Measurements from ENCODE around the gene ECE1.

Gene ECE1

GRCh38 chr1:21255943-21256320, 34.3 kb downstream of the ECE1 start:
- TF ChIP-seq ARNT (IDR thresholded peaks at IDR 0.05) (no peak), ELF4 (IDR thresholded peaks at IDR 0.05) (no peak), FOXK2 (IDR thresholded peaks at IDR 0.05) (no peak), CTBP1 (IDR thresholded peaks at IDR 0.05; ENCODE audit: borderline replicate concordance) (no peak), BHLHE40 (IDR thresholded peaks at IDR 0.05; ENCODE audit: borderline replicate concordance) (no peak), ZNF384 (IDR thresholded peaks at IDR 0.05) (no peak), SP1 (IDR thresholded peaks at IDR 0.05) (no peak), FOXA1 (IDR thresholded peaks at IDR 0.05) (no peak), LEF1 (IDR thresholded peaks at IDR 0.05; ENCODE audit: borderline replicate concordance) (no peak), SUZ12 (IDR thresholded peaks at IDR 0.05) (no peak), NFRKB (IDR thresholded peaks at IDR 0.05) (no peak), HDGF (IDR thresholded peaks at IDR 0.05; ENCODE audit: borderline replicate concordance) (no peak)
- CTCF ChIA-PET = interaction anchor here (0.6 to 9.0 kb wide), 10 partner anchors 11 to 792 kb away, joined by 3 to 74 read pairs (median 4); no protein-coding TSS in a partner anchor
- DNase-seq (ENCODE audit: extremely low spot score) = no peak
- POLR2A ChIA-PET = no interaction called here

- TF ChIP-seq ARNT (IDR thresholded peaks at IDR 0.05) (no peak), TARDBP (IDR thresholded peaks at IDR 0.05) (no peak), SP1 (IDR thresholded peaks at IDR 0.05) (no peak), SUZ12 (IDR thresholded peaks at IDR 0.05) (no peak), LEF1 (IDR thresholded peaks at IDR 0.05; ENCODE audit: borderline replicate concordance) (no peak), HDGF (IDR thresholded peaks at IDR 0.05; ENCODE audit: borderline replicate concordance) (no peak), BHLHE40 (IDR thresholded peaks at IDR 0.05; ENCODE audit: borderline replicate concordance) (no peak), CTBP1 (IDR thresholded peaks at IDR 0.05; ENCODE audit: borderline replicate concordance) (no peak), L3MBTL2 (conservative IDR thresholded peaks at IDR 0.05) (no peak), PKNOX1 (IDR thresholded peaks at IDR 0.05) (no peak), FOXA1 (IDR thresholded peaks at IDR 0.05) (no peak), FOXK2 (IDR thresholded peaks at IDR 0.05) (no peak), NFRKB (IDR thresholded peaks at IDR 0.05) (no peak), ZNF384 (IDR thresholded peaks at IDR 0.05) (no peak), ELF4 (IDR thresholded peaks at IDR 0.05) (no peak), FOXM1 (IDR thresholded peaks at IDR 0.05; ENCODE audit: borderline replicate concordance) (no peak)
- peak; percentile 82 for DNase-seq (ENCODE audit: extremely low spot score)
- ChIA-PET CTCF (interaction anchor here (0.6 to 9.0 kb wide), 20 partner anchors 10 to 792 kb away, joined by 3 to 74 read pairs (median 4); partner anchors contain the start of gene ECE1), POLR2A (interaction anchor here (1.1 to 1.4 kb wide), 2 partner anchors 9 to 90 kb away, joined by 3 to 5 read pairs; no protein-coding TSS in a partner anchor)
These were observed 34.9 kb downstream of the ECE1 start for GRCh38 chr1:21255284-21255942.

- no peak for DNase-seq (ENCODE audit: extremely low spot score)
- TF ChIP-seq SUZ12 (IDR thresholded peaks at IDR 0.05) = no peak
- TF ChIP-seq FOXK2 (IDR thresholded peaks at IDR 0.05) = no peak
- TF ChIP-seq ELF4 (IDR thresholded peaks at IDR 0.05) = no peak
- no peak for TF ChIP-seq PKNOX1 (IDR thresholded peaks at IDR 0.05)
- no peak for TF ChIP-seq ZNF384 (IDR thresholded peaks at IDR 0.05)
- no peak for TF ChIP-seq TARDBP (IDR thresholded peaks at IDR 0.05)
- no peak for TF ChIP-seq FOXA1 (IDR thresholded peaks at IDR 0.05)
- no peak for TF ChIP-seq L3MBTL2 (conservative IDR thresholded peaks at IDR 0.05)
- TF ChIP-seq CTBP1 (IDR thresholded peaks at IDR 0.05; ENCODE audit: borderline replicate concordance) = no peak
- TF ChIP-seq BHLHE40 (IDR thresholded peaks at IDR 0.05; ENCODE audit: borderline replicate concordance) = no peak
- TF ChIP-seq ARNT (IDR thresholded peaks at IDR 0.05) = no peak
- TF ChIP-seq HDGF (IDR thresholded peaks at IDR 0.05; ENCODE audit: borderline replicate concordance) = no peak
- TF ChIP-seq SP1 (IDR thresholded peaks at IDR 0.05) = no peak
- TF ChIP-seq FOXM1 (IDR thresholded peaks at IDR 0.05; ENCODE audit: borderline replicate concordance) = no peak
- TF ChIP-seq NFRKB (IDR thresholded peaks at IDR 0.05) = no peak
- no peak for TF ChIP-seq LEF1 (IDR thresholded peaks at IDR 0.05; ENCODE audit: borderline replicate concordance)
- ChIA-PET POLR2A (interaction anchor here (1.1 to 1.4 kb wide), 2 partner anchors 10 to 91 kb away, joined by 3 to 5 read pairs; no protein-coding TSS in a partner anchor), CTCF (interaction anchor here (0.6 to 9.0 kb wide), 16 partner anchors 12 to 196 kb away, joined by 3 to 74 read pairs (median 4); partner anchors contain the start of gene ECE1)
These were observed 35.8 kb downstream of the ECE1 start for GRCh38 chr1:21254335-21254951.

GRCh38 chr1:21251773-21252471, 38.3 kb downstream of the ECE1 start:
- POLR2A ChIA-PET = interaction anchor here (0.6 kb wide), 1 partner anchor 17 kb away, joined by 3 read pairs; no protein-coding TSS in a partner anchor

GRCh38 chr1:21249940-21250493, 40.2 kb downstream of the ECE1 start:
- ChIA-PET CTCF (no interaction called here), POLR2A (no interaction called here)
- DNase-seq (ENCODE audit: extremely low spot score) = no peak
- TF ChIP-seq TARDBP (IDR thresholded peaks at IDR 0.05) = no peak
- no peak for TF ChIP-seq PKNOX1 (IDR thresholded peaks at IDR 0.05)
- TF ChIP-seq ZNF384 (IDR thresholded peaks at IDR 0.05) = no peak
- no peak for TF ChIP-seq FOXA1 (IDR thresholded peaks at IDR 0.05)
- TF ChIP-seq CTBP1 (IDR thresholded peaks at IDR 0.05; ENCODE audit: borderline replicate concordance) = no peak
- no peak for TF ChIP-seq FOXM1 (IDR thresholded peaks at IDR 0.05; ENCODE audit: borderline replicate concordance)
- no peak for TF ChIP-seq HDGF (IDR thresholded peaks at IDR 0.05; ENCODE audit: borderline replicate concordance)
- TF ChIP-seq SP1 (IDR thresholded peaks at IDR 0.05) = no peak
- TF ChIP-seq FOXK2 (IDR thresholded peaks at IDR 0.05) = no peak
- no peak for TF ChIP-seq NFRKB (IDR thresholded peaks at IDR 0.05)
- no peak for TF ChIP-seq SUZ12 (IDR thresholded peaks at IDR 0.05)
- TF ChIP-seq BHLHE40 (IDR thresholded peaks at IDR 0.05; ENCODE audit: borderline replicate concordance) = no peak
- no peak for TF ChIP-seq ELF4 (IDR thresholded peaks at IDR 0.05)
- no peak for TF ChIP-seq ARNT (IDR thresholded peaks at IDR 0.05)
- TF ChIP-seq L3MBTL2 (conservative IDR thresholded peaks at IDR 0.05) = no peak
- TF ChIP-seq LEF1 (IDR thresholded peaks at IDR 0.05; ENCODE audit: borderline replicate concordance) = no peak

More at GRCh38 chr1:21251773-21252471, 38.3 kb downstream of the ECE1 start:
- CTCF ChIA-PET = interaction anchor here (0.7 to 1.7 kb wide), 5 partner anchors 18 to 118 kb away, joined by 3 to 10 read pairs (median 7); no protein-coding TSS in a partner anchor
- TF ChIP-seq ELF4 (IDR thresholded peaks at IDR 0.05) (no peak), CTBP1 (IDR thresholded peaks at IDR 0.05; ENCODE audit: borderline replicate concordance) (no peak), SP1 (IDR thresholded peaks at IDR 0.05) (no peak), NFRKB (IDR thresholded peaks at IDR 0.05) (no peak)
- no peak for DNase-seq (ENCODE audit: extremely low spot score)

Data from HEK293T (cell line).